NB4 (cell line): ENCODE measurements around the gene CHCHD5.
"Not testable (repeated sequence)": the region's sequence is repeated elsewhere in the genome, so short reads cannot be mapped to it uniquely, and the experiment has no call there.

Experiments
- DNase-seq: peaks from one replicate; pipeline ENCODE4 v3.0.0; 2010; ENCODE audit warnings: low read depth
- H3K4me3 ChIP-seq: one replicate; pipeline ENCODE4 v1.5.1; 2011; ENCODE audit warnings: mild to moderate bottlenecking, low read depth, low read length, moderate library complexity
- CTCF ChIP-seq: IDR thresholded peaks from one replicate; pipeline ENCODE4 v1.5.1; 2012; ENCODE audit warnings: low read depth, low read length
- MAX ChIP-seq: IDR thresholded peaks from 2 replicates; pipeline ENCODE4 v1.6.1; 2011; ENCODE audit warnings: low read depth, low read length
- MYC ChIP-seq: IDR thresholded peaks from 2 replicates; pipeline ENCODE4 v1.6.1; 2011; ENCODE audit warnings: low read depth, low read length
- POLR2A ChIP-seq: IDR thresholded peaks from 2 replicates; pipeline ENCODE4 v1.6.1; 2011; ENCODE audit warnings: mild to moderate bottlenecking; ENCODE audit not compliant: insufficient read length; ENCODE audit errors: extremely low read depth

CHCHD5 gene

GRCh38 chr2:112542123-112542983 is 42.1 kb upstream of the CHCHD5 start, which contains the start of gene POLR1B:
POLR1B (plus strand) TSS chr2:112542465; CDS start chr2:112542495, 30 bp downstream.
- DNase-seq = peak; percentile 94
- H3K4me3 ChIP-seq = peak within 1 kb of the TSS; percentile 99
- peak; percentile 98 for TF ChIP-seq MYC
- TF ChIP-seq CTCF = no peak
- peak; percentile 94 for TF ChIP-seq MAX
- peak; percentile 70 for TF ChIP-seq POLR2A

GRCh38 chr2:112542984-112543661 is 41.3 kb upstream of the CHCHD5 start:
- TF ChIP-seq POLR2A (no peak), MAX (peak; percentile 54; the same call in 1 of the 2 replicates), MYC (no peak), CTCF (no peak)
- peak overlapping the region; percentile 99 for H3K4me3 ChIP-seq
- peak; percentile 67 for DNase-seq

- DNase-seq = peak; percentile 55
- TF ChIP-seq POLR2A = no peak
- no peak for TF ChIP-seq MAX
- TF ChIP-seq CTCF = no peak
- TF ChIP-seq MYC = no peak
- H3K4me3 ChIP-seq = no peak overlapping the region
Observed at GRCh38 chr2:112547333-112547732, 37.1 kb upstream of the CHCHD5 start.

- no peak for DNase-seq
- no peak for TF ChIP-seq POLR2A
- no peak for TF ChIP-seq CTCF
- TF ChIP-seq MYC = no peak
- no peak for TF ChIP-seq MAX
- no peak overlapping the region for H3K4me3 ChIP-seq
Observed at GRCh38 chr2:112548980-112549379, 35.4 kb upstream of the CHCHD5 start.

- no peak for TF ChIP-seq MYC
- TF ChIP-seq MAX = no peak
- no peak for TF ChIP-seq CTCF
- no peak for DNase-seq
- H3K4me3 ChIP-seq = no peak overlapping the region
Observed at GRCh38 chr2:112566104-112566503, 18.3 kb upstream of the CHCHD5 start.

GRCh38 chr2:112566508-112566907 is 17.9 kb upstream of the CHCHD5 start:
- not testable (repeated sequence) for H3K4me3 ChIP-seq, DNase-seq
